HL-60 (cell line): ENCODE data around the gene PBX3.

ENCODE experiments used
- DNase-seq, 2 experiments: peaks; one replicate each; pipeline ENCODE4 v3.0.0-alpha.2; 2010 to 2020; ENCODE audit warnings: low read depth in 1 of 2, low spot score in 1 of 2
- H3K27ac ChIP-seq: fragments of 250-450 bp; sonication (Bioruptor Pico); replicated peaks from 2 replicates; pipeline ENCODE4 v1.5.1; 2020; ENCODE audit warnings: mild to moderate bottlenecking, moderate library complexity
- H3K27me3 ChIP-seq: fragments of 250-450 bp; sonication (Bioruptor Pico); 2 replicates; pipeline ENCODE4 v1.5.1; 2021; ENCODE audit warnings: mild to moderate bottlenecking, moderate library complexity; ENCODE audit not compliant: insufficient read depth, poor library complexity, severe bottlenecking
- H3K4me3 ChIP-seq: replicated peaks from 2 replicates; pipeline ENCODE4 v1.5.1; 2011; ENCODE audit warnings: mild to moderate bottlenecking, control low read depth, low read length; ENCODE audit not compliant: insufficient read depth
- GABPA ChIP-seq: IDR thresholded peaks from 2 replicates; pipeline ENCODE4 v1.6.1; 2012; ENCODE audit warnings: low read depth
- POLR2AphosphoS5 ChIP-seq: IDR thresholded peaks from 2 replicates; pipeline ENCODE4 v1.6.1; 2012; ENCODE audit warnings: low read depth
- SPI1 ChIP-seq: IDR thresholded peaks from 2 replicates; pipeline ENCODE4 v1.6.1; 2012; ENCODE audit warnings: low read depth, mild to moderate bottlenecking, borderline replicate concordance
- TF ChIP-seq, protein P1 (sequence below): IDR thresholded peaks from one replicate; pipeline ENCODE4 v1.5.1; 2011; ENCODE audit warnings: low read length, control low read depth, inconsistent platforms; ENCODE audit not compliant: insufficient read depth
- TF ChIP-seq, protein P2 (sequence below): IDR thresholded peaks from 2 replicates; pipeline ENCODE4 v1.6.1; 2012; ENCODE audit warnings: low read depth; ENCODE audit not compliant: insufficient replicate concordance

PBX3 gene

DNA sequence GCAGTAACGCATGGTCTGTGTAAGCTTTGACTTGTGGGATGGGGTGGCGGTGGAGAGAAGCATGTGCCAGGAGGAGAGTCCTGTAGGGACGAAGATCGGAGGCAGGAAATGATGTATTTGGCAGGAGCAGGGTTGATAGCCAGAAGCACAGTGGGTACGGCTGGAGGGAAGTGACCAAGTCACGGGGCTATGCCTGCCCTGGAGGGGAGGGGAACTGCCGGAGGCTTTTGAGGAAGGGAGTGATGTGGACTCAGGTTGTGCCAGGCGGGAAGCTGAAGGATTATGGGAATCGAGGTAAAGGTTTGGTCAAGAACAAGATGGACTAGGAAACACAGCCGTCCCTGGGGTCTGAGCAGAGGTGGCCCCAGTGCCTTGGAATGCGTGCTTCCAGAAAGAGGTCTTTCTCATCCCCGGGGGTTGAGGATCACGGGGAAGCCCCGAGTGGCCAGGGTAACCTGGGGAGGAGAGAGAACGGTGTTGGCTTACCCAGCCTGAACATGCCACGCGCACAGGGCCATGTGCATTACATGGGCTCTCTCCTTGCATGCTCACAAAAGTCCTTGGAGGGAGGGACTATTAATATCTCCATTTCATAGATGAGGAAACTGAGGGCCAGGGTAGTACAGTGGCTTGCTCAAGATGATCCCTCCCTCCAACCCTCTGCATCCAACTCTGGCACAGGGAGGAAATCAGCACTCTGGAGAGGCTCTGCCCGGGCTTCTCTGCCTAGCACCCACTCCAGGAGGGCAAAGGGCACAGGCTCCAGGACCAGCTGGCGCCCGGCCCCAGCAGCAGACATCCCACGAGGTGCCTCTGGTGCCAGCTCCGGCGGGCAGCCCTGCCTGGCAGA is 253.8 kb downstream of the PBX3 start:
- Histone ChIP-seq H3K4me3 (no peak overlapping the region), H3K27ac (no peak overlapping the region), H3K27me3 (no peaks in the 10 kb centered on the region)
- DNase-seq: no peak
- no peak for TF ChIP-seq SPI1
- TF ChIP-seq, protein P1, sequence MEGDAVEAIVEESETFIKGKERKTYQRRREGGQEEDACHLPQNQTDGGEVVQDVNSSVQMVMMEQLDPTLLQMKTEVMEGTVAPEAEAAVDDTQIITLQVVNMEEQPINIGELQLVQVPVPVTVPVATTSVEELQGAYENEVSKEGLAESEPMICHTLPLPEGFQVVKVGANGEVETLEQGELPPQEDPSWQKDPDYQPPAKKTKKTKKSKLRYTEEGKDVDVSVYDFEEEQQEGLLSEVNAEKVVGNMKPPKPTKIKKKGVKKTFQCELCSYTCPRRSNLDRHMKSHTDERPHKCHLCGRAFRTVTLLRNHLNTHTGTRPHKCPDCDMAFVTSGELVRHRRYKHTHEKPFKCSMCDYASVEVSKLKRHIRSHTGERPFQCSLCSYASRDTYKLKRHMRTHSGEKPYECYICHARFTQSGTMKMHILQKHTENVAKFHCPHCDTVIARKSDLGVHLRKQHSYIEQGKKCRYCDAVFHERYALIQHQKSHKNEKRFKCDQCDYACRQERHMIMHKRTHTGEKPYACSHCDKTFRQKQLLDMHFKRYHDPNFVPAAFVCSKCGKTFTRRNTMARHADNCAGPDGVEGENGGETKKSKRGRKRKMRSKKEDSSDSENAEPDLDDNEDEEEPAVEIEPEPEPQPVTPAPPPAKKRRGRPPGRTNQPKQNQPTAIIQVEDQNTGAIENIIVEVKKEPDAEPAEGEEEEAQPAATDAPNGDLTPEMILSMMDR: no peak
- TF ChIP-seq, protein P2, sequence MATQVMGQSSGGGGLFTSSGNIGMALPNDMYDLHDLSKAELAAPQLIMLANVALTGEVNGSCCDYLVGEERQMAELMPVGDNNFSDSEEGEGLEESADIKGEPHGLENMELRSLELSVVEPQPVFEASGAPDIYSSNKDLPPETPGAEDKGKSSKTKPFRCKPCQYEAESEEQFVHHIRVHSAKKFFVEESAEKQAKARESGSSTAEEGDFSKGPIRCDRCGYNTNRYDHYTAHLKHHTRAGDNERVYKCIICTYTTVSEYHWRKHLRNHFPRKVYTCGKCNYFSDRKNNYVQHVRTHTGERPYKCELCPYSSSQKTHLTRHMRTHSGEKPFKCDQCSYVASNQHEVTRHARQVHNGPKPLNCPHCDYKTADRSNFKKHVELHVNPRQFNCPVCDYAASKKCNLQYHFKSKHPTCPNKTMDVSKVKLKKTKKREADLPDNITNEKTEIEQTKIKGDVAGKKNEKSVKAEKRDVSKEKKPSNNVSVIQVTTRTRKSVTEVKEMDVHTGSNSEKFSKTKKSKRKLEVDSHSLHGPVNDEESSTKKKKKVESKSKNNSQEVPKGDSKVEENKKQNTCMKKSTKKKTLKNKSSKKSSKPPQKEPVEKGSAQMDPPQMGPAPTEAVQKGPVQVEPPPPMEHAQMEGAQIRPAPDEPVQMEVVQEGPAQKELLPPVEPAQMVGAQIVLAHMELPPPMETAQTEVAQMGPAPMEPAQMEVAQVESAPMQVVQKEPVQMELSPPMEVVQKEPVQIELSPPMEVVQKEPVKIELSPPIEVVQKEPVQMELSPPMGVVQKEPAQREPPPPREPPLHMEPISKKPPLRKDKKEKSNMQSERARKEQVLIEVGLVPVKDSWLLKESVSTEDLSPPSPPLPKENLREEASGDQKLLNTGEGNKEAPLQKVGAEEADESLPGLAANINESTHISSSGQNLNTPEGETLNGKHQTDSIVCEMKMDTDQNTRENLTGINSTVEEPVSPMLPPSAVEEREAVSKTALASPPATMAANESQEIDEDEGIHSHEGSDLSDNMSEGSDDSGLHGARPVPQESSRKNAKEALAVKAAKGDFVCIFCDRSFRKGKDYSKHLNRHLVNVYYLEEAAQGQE: no peak
- no peak for TF ChIP-seq POLR2AphosphoS5

DNA sequence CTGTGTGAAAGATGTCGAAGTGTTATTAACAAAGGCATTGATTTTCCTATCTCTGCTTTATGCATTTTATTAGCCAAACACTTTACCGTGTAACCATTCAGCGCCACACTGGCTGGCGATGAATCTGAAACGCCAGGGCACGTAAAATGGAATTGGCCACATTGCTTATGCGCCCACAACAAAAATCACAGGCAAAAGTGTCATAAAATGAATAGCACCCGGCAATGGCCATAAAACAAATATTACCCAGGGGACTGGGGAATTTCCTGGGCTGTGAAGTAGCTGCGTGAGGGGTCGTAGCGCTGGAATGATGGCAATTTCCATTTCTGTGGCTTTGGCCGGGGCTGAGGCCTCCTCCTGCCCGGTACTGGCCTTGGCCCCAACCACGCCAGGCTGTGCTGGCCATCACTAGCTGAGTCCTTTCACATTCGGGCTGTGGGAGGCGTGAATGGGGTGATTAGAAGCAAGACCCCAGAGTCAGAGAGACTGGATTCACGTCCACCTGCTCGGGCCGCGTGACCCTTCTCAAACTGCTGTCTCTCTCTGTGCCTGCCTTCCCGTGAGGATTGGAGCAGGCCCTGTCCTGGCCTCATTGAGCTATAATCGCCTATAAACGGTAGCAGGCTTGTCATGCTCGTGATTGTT is 254.5 kb downstream of the PBX3 start:
- DNase-seq: no peak
- TF ChIP-seq POLR2AphosphoS5 (no peak), SPI1 (no peak), GABPA (no peak)
- TF ChIP-seq, protein P2: no peak
- TF ChIP-seq, protein P1: no peak
- no peaks in the 10 kb centered on the region for H3K27me3 ChIP-seq

DNA sequence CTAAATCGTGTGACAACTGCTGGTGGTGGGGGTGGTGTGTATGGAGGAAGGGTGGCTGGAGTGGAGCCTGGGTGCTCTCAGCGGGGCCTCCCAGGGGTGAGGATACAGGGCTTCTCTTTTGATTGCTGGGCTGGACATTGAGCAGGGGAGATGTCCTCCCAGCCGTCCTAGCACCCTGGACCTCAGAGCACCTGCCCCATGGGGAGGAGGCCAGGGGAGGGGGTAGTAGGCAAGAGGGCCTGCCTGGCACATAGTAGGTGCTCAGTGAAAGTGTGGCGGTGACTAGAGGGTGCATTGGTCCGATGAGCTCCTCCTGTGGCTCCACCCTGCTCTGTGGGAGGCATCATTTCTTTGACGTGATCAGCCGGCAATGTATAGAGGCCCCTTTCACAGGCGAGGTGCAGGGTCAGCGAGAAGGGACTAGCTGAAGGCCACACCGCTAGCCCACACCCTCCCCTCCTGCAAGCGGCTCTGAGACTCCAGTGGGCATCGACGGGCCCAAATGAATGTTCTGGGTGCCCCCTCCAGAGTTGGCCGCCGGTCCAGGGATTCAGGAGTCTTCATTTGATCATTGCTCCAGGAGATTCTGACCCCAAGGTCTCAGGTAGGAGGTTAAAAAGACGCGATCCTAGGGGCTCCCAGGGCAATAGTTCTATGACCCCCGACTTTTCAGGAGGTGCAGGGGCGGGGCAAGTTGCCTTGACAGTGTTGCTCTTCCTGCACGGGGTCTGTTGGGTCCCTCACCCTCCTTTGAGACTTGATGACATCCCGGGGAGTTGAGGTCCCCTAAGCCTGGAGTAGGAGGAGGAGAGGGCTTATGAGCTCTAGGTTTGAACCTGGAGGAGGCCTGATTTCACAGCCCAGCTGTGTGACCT is 255.5 kb downstream of the PBX3 start:
- no peak overlapping the region for H3K27ac ChIP-seq
- H3K4me3 ChIP-seq: no peak overlapping the region
- TF ChIP-seq, protein P1: no peak
- TF ChIP-seq POLR2AphosphoS5 (no peak), GABPA (no peak), SPI1 (no peak)
- TF ChIP-seq, protein P2: no peak
- H3K27me3 ChIP-seq: no peaks in the 10 kb centered on the region
- no peak for DNase-seq

More for the DNA sequence above, 254.5 kb downstream of the PBX3 start:
- Histone ChIP-seq H3K4me3 (no peak overlapping the region), H3K27ac (no peak overlapping the region)
